Measurements from ENCODE around the gene HASPIN. TPM values are rescaled to one million over a fixed set of nuclear protein-coding genes. Genes with fewer than 3 reads are reported as not detected.
"Not testable (repeated sequence)": the region's sequence is repeated elsewhere in the genome, so short reads cannot be mapped to it uniquely, and the experiment has no call there.

Gene HASPIN
- total RNA-seq, 6 experiments from 2014 or later, result 0.07 to 1.1 (median 0.27) TPM; not detected in 1

GRCh38 chr17:3732210-3732621 lies 8.5 kb downstream of the HASPIN start:
- WGBS (ENCODE audit: insufficient coverage, low coverage, low lambda C conversion rate, missing lambda C conversion rate), result 21% methylated on average over 9 of the region's 9 CpGs
- intact Hi-C loops (cut with DNase I), result loop anchor here in 1 of 2 donors (10.0 kb wide), 1 partner anchor 113 kb away; the partner anchor contains the start of gene NCBP3
- peak; percentile 81 to 94 (median 84) for ATAC-seq
- H3K4me1 ChIP-seq, result peaks cover 0 to 15% (median 0%) of the 10 kb centered on the region in 4 donors
- TF ChIP-seq POLR2A (IDR thresholded peaks at IDR 0.05) (no peak), CTCF (IDR thresholded peaks at IDR 0.05) (peak in 2 of 4 donors; percentile 6 to 28)
- H3K4me3 ChIP-seq, result no peak overlapping the region
- no peak for DNase-seq
- H3K27ac ChIP-seq, result peak overlapping the region in 1 of 3 donors; percentile 21
- no peaks in the 10 kb centered on the region for H3K9me3 ChIP-seq
- no peaks in the 10 kb centered on the region for H3K27me3 ChIP-seq
- H3K36me3 ChIP-seq, result no peaks in the 10 kb centered on the region

GRCh38 chr17:3734911-3735276 lies 11.2 kb downstream of the HASPIN start:
- H3K9me3 ChIP-seq, H3K27ac ChIP-seq, H3K27me3 ChIP-seq, ATAC-seq, H3K36me3 ChIP-seq, H3K4me3 ChIP-seq, DNase-seq: not testable (repeated sequence)
- peaks cover 0 to 19% (median 0%) of the 10 kb centered on the region in 4 donors for H3K4me1 ChIP-seq
- intact Hi-C loops (cut with DNase I), result loop anchor here (5.0 to 10.0 kb wide), 2 partner anchors 92 to 110 kb away; partner anchors contain the start of gene NCBP3 (in 1 of the 2)
- 81% methylated on average over 10 of the region's 10 CpGs for WGBS (ENCODE audit: insufficient coverage, low coverage, low lambda C conversion rate, missing lambda C conversion rate)

GRCh38 chr17:3735515-3735914 lies 11.8 kb downstream of the HASPIN start:
- H3K4me3 ChIP-seq, result no peak overlapping the region
- WGBS (ENCODE audit: insufficient coverage, low coverage, low lambda C conversion rate, missing lambda C conversion rate), result 74% methylated on average over 7 of the region's 8 CpGs
- no peaks in the 10 kb centered on the region for H3K36me3 ChIP-seq
- H3K4me1 ChIP-seq, result peaks cover 0 to 19% (median 0%) of the 10 kb centered on the region in 4 donors
- no peak for TF ChIP-seq POLR2A (IDR thresholded peaks at IDR 0.05)
- TF ChIP-seq CTCF (IDR thresholded peaks at IDR 0.05), result no peak
- H3K9me3 ChIP-seq, result no peaks in the 10 kb centered on the region
- intact Hi-C loops (cut with DNase I), result loop anchor here (5.0 to 10.0 kb wide), 2 partner anchors 92 to 109 kb away; partner anchors contain the start of gene NCBP3 (in 1 of the 2)
- no peak for DNase-seq
- no peaks in the 10 kb centered on the region for H3K27me3 ChIP-seq
- H3K27ac ChIP-seq, result no peak overlapping the region
- no peak for ATAC-seq

GRCh38 chr17:3738562-3739295 lies 15.0 kb downstream of the HASPIN start:
- Histone ChIP-seq H3K27ac (no peak overlapping the region), H3K36me3 (no peaks in the 10 kb centered on the region), H3K4me1 (peaks cover 0 to 3% (median 0%) of the 10 kb centered on the region in 4 donors), H3K9me3 (no peaks in the 10 kb centered on the region), H3K4me3 (no peak overlapping the region), H3K27me3 (no peaks in the 10 kb centered on the region)
- peak; percentile 6 to 35 (median 24) for ATAC-seq
- TF ChIP-seq CTCF (IDR thresholded peaks at IDR 0.05) (no peak), POLR2A (IDR thresholded peaks at IDR 0.05) (no peak)
- 63% methylated on average over 9 of the region's 16 CpGs for WGBS (ENCODE audit: insufficient coverage, low coverage, low lambda C conversion rate, missing lambda C conversion rate)
- peak in 1 of 3 donors; percentile 56 for DNase-seq
- intact Hi-C loops (cut with DNase I), result loop anchor here (5.0 to 10.0 kb wide), 2 partner anchors 89 to 106 kb away; partner anchors contain the start of gene NCBP3 (in 1 of the 2)

All from right lobe of liver (tissue), 6 donors.